ENCODE measurements around the gene OTOGL.

DNA sequence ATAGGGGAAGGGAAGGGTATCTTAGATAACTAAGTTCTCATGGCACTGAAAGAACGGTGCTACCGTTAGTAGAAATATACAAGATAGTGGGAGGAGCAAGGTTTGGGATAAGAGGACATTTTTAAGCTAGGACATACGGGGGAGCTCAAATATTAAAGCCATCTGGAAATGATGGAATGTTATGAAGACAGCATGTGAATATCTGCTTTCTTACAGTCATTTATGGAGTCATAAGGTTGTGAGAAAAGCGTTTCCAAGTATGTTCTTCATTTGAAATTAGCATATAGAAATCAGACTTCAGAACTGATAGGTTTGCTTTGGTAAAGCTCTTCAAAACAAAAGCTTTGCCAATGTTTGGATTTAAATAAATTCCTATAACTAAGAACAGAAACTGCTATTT, 62.3 kb downstream of the OTOGL start:
- TF ChIP-seq, protein P1, sequence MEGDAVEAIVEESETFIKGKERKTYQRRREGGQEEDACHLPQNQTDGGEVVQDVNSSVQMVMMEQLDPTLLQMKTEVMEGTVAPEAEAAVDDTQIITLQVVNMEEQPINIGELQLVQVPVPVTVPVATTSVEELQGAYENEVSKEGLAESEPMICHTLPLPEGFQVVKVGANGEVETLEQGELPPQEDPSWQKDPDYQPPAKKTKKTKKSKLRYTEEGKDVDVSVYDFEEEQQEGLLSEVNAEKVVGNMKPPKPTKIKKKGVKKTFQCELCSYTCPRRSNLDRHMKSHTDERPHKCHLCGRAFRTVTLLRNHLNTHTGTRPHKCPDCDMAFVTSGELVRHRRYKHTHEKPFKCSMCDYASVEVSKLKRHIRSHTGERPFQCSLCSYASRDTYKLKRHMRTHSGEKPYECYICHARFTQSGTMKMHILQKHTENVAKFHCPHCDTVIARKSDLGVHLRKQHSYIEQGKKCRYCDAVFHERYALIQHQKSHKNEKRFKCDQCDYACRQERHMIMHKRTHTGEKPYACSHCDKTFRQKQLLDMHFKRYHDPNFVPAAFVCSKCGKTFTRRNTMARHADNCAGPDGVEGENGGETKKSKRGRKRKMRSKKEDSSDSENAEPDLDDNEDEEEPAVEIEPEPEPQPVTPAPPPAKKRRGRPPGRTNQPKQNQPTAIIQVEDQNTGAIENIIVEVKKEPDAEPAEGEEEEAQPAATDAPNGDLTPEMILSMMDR (IDR thresholded peaks at IDR 0.05) = no peak
- TF ChIP-seq POLR2AphosphoS5 (IDR thresholded peaks at IDR 0.05) = no peak
- TF ChIP-seq POLR2A (IDR thresholded peaks at IDR 0.05) = no peak
